HG02840 (cell line): ENCODE data around the gene ARSI.

Source experiments
- ATAC-seq: cut with Tn5 transposase; IDR thresholded peaks from one replicate; pipeline ENCODE4 v1.9.1; 2021; ENCODE audit warnings: mild to moderate bottlenecking, moderate library complexity, moderate number of reproducible peaks; ENCODE audit not compliant: unreplicated experiment, low FRiP score

Gene ARSI

DNA sequence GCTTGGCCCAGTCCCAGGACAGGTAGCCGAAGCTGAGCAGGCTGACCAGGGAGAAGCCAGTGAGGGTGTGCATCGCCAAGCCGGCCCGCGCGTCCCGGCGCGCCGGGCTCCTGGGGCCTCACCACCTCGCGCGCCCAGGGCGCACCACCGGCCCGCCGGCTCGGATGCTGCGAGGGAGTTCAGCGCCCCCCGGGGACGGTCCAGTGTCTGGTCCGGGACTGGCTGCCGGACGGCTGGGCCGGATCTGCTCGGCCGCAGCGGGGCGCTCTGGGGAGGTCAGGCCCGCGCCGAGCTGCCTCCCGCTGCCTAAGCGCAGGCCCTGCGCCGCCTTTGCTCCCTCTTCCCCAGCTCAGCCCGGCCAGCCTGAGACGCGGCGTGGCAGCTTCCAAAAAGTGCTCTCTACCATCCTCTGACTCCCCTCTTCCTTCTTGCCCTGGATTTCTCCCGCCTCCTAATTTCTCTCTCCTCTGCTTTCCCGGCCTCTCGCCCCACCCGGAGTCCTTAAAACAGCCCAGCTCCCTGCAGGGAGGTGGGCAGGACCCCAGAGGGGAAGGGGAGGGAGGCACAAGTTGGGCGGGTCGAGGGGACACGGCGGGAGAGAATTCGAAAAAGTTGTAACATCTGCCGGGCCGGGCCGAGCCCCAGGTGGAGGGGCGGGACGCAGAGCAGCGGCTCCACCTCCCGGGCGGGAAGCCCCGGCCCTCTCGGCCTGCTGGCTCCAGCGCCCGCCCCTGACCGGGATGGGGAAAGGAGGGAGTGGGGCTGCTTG is at the start of gene ARSI:
Gene ARSI (minus strand): TSS at position 605 of the 769 bp plus-strand sequence. CDS start 532 bp downstream, at position 73.
- no peak for ATAC-seq

DNA sequence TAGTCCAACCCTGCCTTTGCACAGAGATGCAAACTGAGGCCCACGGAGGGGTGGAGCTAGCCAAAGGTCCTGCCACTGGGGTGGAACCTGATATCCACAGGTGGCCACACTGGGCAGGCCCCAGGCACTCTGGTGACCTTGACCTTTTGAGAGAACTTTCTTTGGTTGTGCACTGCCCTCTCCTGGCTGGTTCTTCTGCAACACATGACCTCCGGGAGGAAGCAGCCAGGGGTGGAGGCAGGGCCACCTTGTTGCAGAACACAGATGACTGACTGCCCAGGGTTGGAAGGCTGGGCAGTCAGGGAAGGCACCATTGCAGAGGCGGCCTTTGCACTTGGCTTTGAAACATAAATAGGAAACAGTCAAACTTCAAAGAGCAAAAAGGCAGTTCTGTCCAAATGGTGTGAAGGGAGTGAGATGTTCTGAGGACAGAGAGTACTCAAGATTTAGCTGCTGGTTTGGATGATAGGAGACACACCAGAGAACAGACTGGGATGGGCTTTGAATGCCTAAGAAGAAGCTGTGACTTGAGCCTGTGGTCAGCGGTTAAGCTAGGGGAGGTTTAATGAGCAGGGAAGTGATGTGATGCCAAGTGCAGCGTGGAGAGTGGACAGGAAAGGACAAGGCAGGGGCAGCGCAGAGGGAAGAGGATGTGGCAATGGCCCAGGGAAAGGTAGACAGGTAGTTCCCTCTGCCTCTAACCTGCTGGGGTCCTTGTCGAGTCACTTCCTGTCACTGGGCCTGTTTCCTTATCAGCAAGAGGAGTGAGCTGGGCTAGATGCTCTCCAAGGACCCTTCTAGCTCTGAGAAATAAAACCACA is 48.0 kb upstream of the ARSI start:
- peak; percentile 67 for ATAC-seq

DNA sequence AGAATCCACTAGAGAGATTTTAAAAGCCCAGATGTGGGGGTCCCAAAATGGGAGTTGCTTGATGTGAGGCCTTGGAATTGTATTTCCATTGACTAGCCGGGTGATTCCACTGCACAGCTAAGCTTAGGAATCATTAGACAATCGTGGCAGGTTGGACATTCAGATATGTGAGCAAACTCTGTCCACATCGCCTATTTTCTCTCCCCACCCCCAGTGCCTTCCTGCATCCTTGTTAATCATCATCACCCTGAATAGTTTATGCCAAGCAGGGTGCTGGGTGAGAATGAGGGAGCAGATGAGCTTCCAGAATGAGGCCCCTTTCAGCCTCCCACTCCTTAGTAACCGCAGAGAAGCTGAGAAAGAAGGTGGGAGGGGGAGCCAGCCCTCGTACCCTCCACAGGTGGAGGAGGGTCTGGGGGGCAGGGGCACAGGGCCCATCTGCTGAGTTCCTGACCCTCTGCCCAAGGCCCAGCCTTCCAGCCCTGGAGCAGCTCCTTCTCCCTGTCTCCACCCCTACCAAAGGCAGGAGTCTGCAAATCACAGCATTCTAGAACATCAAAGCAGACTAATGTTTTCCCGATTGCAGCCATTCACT is 47.1 kb upstream of the ARSI start:
- no peak for ATAC-seq

DNA sequence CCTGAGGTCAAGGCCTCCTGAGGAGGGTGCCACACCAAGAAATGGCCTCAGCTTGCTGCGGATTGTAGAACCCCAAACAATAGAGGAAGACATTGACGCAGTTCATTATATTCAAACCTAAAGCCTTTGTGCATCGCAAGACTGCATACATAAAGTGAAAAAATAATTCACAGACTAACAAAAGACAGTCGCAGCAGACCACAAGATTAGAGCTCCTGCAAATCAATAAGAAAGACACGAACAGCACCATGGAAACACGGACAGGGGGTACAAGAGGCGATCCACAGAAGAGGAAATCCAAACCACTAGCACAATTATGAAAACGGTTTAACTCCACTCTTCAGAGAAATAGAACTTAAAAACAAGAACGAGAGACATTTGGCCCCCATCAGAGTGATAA is 44.7 kb upstream of the ARSI start:
- no peak for ATAC-seq

DNA sequence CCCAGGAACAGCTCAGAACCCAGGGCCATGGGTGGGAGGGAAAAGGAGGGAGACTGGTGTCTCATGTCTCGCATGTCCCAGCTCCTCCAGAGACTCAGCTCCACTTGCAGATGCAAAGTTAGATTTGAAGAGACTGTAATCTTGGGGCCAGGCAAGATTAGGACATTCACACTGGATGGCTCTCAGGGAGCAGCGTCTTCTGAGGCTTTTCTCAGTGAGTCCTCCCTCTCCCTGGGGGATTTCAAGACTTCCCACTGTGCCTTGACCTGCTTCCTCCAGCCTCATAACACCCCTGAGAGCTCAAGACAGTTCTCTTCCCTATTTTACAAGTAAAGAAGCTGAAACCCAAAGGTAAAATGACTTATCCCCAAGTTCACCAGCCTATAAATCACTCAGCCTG is 44.3 kb upstream of the ARSI start:
- ATAC-seq, result no peak

DNA sequence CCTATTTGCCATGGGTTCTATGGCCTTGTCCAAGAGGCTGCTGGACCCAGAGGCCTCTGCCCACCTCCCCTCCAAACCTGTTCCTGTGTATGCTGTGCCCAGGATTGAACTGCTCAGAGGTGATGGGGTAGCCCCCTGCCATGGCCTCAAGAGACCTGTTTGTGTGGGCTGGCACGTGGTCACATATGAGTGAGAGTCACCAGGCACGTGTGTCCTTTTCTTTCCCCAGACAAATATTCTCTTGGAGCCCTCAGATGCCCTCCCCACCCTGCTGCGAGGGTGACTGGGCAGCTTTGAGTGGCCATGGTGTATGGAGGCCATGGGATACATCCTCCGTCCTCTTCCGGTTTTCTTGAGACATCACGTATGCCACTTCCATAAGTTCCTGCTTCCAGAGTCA is 43.9 kb upstream of the ARSI start:
- ATAC-seq, result no peak

DNA sequence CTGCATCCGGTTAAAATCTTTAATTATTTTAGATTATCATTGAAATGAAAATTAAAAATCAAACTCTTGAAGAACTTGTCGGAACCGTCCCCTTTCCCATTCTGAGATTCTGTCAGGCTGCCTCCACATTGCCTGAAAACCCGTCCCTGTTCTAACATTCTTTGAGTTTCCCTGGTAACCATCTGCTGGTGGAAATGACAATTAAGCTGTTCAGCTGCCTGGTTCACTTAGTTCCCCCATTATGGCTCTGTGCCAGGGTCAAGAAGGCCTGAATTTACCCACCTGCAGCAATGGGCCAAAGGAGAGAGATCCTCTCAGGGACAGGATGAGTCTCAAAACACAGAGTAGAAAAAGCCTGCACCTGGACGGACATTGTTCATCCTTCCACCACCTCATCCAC is 43.0 kb upstream of the ARSI start:
- ATAC-seq, result no peak

DNA sequence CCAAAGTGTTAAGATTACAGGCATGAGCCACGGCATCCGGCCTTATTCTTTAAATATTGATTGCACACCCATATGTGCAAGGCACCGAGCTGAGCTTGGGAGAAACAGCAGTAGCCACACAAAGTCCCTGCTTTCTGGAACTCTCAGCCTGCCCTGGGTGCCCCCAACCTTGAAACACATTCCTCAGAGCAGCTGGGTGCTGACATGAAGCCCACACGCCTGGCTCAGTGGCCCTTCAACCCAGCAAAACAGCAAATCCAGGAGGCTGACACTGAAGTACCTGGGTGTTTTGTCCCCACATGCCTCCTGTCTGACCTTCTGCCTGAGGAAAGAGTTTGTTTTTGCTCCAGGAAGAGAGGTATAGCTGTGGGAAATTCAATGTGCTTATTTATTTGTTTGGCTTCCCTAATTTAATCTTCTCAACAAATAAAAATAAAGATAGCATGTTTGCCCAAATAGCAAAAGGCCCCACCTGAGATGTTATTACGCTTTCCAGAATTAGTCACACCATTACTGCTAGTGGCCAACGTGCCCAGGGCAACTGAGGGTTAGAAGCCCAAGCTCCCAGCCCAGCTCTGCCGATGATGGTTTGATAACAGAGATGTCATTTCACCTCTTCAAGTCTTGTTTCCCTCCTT is 41.4 kb upstream of the ARSI start:
- no peak for ATAC-seq

DNA sequence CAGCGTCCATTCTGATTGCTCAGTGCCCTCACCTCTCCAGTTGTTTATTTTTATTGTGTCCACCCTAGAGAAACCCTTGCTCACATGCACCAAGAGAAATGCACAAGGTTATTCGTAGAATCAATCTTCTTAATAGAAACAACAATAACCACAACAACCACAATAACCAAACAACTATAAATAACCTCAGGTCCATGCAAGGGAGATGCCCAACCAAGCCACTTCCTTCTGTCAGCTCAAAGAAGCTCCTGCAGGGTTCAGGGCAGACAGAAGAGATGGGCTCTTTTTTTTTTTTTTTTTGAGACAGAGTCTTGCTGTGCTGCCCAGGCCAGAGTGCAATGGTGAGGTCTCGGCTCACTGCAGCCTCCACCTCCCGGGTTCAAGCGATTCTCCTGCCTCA is 39.9 kb upstream of the ARSI start:
- ATAC-seq, result no peak

DNA sequence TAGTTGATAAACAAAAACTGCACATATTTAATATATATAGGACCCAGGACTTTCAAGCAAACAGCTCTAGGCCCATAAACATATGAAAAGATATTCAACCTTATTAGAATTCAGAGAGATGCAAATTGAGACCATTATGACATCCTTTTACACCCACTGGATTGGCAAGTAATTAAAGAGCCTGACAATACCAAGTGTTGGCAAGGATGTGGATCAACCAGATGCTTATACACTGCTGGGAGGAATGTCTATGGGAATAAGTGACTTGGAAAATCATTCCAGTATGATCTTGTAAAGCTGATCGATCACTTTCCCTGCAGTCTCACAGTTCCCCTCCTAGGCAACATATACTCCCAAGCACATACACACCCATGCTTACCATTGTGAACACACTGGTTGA is 39.3 kb upstream of the ARSI start:
- ATAC-seq, result no peak

DNA sequence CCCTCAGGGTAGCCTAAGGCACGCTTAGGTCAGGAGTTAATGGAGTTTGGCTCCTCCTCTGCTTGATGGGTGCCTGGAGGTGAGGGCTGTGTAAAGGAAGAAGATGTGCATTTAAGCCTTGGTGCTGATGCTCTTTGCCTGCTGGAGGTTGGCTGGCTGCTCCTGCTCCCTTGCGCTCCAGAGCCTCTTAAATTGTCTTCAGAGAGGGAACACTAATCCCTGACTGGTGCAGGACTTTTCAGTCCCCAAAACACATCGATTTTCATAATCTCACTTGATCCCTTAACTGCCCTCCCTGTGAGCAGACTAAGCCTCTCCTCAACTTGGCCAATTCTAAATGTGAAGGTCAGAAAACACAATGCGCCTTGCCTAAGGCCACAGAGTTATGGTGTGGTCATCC is 38.6 kb upstream of the ARSI start:
- no peak for ATAC-seq

DNA sequence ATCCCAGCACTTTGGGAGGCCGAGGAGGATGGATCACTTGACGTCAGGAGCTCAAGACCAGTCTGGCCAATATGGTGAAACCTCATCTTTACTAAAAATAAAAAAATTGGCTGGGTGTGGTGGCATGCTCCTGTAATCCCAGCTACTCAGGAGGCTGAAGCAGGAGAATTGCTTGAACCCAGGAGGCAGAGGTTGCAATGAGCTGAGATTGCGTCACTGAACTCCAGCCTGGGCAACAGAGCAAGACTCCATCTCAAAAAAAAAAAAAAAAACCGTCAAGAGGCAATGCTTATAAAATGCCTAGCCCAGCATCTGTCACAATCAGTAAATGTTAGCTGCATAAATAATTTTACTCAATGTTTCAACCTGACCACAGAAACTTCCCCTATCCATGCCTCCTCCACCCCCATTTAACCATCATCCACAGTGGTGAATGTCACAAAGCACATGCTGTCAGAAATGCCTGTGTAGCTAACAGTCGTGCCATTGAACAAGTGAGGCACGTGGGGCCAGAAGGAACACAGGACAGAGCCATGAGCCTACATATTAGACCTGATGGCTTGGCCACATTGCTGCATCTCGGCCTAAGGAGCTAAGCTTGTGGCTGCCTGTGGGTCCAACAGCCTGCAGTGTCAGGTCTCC is 38.0 kb upstream of the ARSI start:
- ATAC-seq, result no peak

DNA sequence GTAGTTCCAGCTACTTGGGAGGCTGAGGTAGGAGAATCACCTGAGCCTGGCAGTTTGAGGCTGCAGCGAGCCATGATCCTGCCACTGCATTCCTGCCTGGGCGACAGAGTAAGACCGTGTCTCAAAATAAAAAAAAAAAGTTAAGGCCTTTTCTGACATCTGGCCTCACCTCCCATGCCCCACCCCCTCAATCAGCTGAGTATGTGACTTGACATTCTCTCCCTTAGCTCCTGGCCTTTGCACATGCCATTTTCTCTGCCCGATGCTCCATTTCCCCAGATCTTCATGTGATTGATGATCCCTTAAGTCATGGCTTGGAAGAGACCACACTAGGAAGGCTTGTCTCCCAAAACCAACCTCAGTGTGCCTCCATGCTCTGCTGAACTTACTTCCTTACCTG is 37.1 kb upstream of the ARSI start:
- ATAC-seq, result no peak

DNA sequence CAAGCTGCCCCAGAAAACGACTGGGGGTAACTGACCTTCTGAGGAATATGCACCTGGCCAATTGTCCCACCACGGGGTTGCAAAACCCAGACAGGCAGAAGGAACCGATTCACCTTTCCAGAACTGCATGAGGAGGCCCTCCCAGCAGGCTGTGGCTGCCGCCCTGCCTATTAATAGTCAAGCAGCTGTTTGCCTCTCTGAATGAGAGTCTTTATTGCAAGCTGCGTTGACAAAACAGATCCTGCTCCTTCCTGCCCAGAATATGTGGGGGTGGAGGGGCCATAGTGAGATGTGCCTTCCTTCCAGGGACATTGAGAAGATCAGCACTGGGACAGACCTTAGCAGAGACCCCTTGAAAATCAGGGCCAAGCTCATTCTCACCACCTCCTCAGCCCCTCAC is 36.5 kb upstream of the ARSI start:
- no peak for ATAC-seq

DNA sequence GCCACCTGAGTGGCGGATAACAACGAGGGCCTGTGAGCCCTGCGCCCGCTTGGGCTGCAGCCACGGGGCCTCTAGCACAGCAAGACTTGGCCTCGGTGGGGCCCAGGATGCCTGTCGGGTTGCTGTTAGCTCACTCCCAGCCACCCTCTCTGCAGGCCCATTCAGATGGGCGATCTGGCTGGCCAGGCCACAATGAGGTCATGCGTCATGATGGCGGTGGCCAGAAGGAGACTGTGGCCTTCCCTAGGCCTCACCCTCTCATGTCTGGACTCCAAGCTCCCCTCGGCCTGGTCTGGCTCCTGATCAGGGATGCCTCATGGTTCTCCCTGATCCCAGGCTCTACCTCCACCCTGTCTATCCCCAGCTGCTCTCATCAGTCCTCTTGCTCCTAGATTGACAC is 35.8 kb upstream of the ARSI start:
- no peak for ATAC-seq

DNA sequence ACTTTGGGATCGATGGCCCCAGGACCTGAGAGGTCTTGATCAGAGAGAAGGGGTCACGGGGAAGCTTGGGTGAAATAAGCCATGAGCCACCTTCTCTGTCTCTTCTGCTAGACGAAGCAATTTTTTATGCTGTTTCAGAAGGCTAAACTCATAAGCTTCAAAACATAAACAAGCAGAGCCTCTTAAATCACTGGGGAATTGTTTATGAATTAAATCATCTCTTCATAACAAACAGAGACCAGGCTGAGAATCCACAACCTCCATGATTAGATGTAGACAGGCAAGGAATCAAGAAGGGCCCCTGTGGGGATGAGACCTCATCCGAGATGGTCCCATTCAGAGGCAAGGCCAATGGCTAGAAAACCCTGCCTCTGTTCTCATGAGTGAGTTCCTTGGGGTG is 33.1 kb upstream of the ARSI start:
- no peak for ATAC-seq

DNA sequence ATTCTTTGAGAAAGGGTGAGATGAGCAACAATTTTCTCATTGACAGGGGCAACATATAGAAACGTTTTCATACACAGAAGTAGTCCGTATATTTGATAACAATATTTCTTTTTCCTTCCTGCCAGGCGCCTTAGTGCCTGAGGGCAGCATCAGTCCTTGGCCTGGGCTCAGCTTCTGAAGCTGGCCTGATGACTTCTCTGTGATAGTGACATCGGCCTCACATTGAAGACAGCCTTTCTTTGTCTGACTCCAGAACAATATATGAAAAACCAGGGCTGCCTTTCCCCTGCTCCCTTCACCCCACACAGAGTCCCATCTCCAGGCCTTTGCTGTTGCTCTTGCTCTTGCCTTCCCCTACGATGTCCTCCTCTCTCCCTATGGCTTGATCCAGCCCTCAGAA is 30.7 kb upstream of the ARSI start:
- ATAC-seq, result no peak

DNA sequence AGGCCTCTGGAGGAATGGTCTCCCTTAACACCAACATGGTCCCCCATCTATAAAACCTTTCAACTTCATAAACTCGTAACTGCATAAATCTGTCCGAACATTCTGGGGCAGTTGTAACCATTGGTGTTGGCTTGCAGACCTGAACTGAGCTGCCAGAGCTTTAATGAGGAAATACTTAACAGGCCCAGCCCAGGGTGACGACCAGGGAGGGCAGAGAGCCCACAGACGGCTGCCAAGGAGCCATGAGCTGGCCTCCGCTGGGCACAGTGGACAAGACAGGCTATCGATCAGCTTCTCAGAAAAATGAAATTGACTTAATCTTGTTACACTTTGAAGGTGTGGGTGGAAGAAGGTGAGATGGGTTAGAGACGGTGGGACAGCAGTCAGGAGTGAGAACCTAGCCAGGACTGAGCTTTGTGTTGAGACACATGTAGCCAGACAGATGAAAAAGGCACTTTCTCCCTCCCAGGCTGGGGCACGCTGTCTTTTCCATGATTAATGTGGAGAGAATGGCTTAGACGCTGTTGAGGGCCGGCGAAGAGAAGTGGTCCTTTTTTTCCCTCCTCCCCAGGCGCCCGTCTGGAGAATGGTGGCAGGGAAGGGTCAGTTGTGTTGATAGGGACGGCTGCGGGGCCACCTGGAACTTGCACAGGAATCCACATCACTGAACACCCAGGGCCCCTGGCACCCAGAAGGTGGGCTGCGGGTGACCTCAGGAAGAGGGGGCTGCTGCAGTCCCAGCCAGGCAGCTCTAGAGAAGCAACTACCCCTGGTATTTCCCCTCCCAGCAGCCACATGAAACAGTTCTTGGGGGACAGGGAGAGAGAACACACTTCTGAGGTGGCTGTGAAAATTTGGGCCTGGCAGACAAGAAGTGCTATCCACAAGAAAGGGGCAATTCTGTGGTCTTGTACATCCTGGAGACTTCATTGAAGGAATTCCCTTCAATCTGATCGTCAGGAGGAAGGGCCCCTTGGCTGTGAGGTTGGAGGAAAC is 27.5 kb upstream of the ARSI start:
- no peak for ATAC-seq

DNA sequence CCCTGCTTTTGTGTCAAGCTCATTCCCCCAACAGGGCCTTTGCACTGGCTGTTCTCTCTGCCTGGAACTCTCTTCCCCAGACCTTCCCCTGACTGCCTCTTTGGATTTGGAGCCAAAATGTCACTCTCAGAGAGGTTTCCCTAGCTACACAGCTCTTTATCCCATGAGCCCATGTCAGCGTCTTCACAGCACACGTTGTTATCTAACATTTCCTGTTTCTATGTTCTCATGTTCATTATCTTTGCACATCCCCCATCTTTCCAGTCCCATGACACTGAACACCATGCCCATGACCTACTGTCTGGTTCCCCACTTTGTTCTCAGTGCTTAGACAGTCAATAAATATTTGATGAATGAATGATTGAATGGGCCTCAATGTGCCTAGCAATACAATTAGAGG is 26.3 kb upstream of the ARSI start:
- no peak for ATAC-seq
